ENCODE results near the gene NTM.

The NTM gene

GRCh38 chr11:132242632-132243031 lies 872.2 kb downstream of the NTM start:
- no peak for DNase-seq (ENCODE audit: low read depth)
- H3K4me3 ChIP-seq (ENCODE audit: low read depth, low read length), result no peak overlapping the region
- no peak for TF ChIP-seq CTCF (IDR thresholded peaks at IDR 0.05; ENCODE audit: insufficient read depth, low read depth, low read length, missing control alignments)

- H3K4me3 ChIP-seq (ENCODE audit: low read depth, low read length), result no peak overlapping the region
- TF ChIP-seq CTCF (IDR thresholded peaks at IDR 0.05; ENCODE audit: insufficient read depth, low read depth, low read length, missing control alignments), result no peak
- DNase-seq (ENCODE audit: low read depth), result no peak
Observed at GRCh38 chr11:132244846-132245245, 874.4 kb downstream of the NTM start.

GRCh38 chr11:132245403-132246385 lies 875.3 kb downstream of the NTM start:
- no peak for DNase-seq (ENCODE audit: low read depth)
- TF ChIP-seq CTCF (IDR thresholded peaks at IDR 0.05; ENCODE audit: insufficient read depth, low read depth, low read length, missing control alignments), result no peak
- H3K4me3 ChIP-seq (ENCODE audit: low read depth, low read length), result no peak overlapping the region

GRCh38 chr11:132248580-132248979 lies 878.2 kb downstream of the NTM start:
- no peak overlapping the region for H3K4me3 ChIP-seq (ENCODE audit: low read depth, low read length)
- DNase-seq (ENCODE audit: low read depth), result no peak
- TF ChIP-seq CTCF (IDR thresholded peaks at IDR 0.05; ENCODE audit: insufficient read depth, low read depth, low read length, missing control alignments), result no peak

- TF ChIP-seq CTCF (IDR thresholded peaks at IDR 0.05; ENCODE audit: insufficient read depth, low read depth, low read length, missing control alignments), result no peak
- H3K4me3 ChIP-seq (ENCODE audit: low read depth, low read length), result no peak overlapping the region
- DNase-seq (ENCODE audit: low read depth), result no peak
Observed at GRCh38 chr11:132249256-132249655, 878.8 kb downstream of the NTM start.

GRCh38 chr11:132251061-132251460 lies 880.6 kb downstream of the NTM start:
- TF ChIP-seq CTCF (IDR thresholded peaks at IDR 0.05; ENCODE audit: insufficient read depth, low read depth, low read length, missing control alignments), result no peak
- no peak overlapping the region for H3K4me3 ChIP-seq (ENCODE audit: low read depth, low read length)
- DNase-seq (ENCODE audit: low read depth), result no peak

Data from GM12865 (cell line).